HG03045 (cell line): ENCODE measurements around the gene NFATC3.

Source experiments
- ATAC-seq: cut with Tn5 transposase; IDR thresholded peaks from one replicate; pipeline ENCODE4 v1.9.1; 2021; ENCODE audit warnings: mild to moderate bottlenecking, moderate library complexity; ENCODE audit not compliant: unreplicated experiment

The NFATC3 gene

DNA sequence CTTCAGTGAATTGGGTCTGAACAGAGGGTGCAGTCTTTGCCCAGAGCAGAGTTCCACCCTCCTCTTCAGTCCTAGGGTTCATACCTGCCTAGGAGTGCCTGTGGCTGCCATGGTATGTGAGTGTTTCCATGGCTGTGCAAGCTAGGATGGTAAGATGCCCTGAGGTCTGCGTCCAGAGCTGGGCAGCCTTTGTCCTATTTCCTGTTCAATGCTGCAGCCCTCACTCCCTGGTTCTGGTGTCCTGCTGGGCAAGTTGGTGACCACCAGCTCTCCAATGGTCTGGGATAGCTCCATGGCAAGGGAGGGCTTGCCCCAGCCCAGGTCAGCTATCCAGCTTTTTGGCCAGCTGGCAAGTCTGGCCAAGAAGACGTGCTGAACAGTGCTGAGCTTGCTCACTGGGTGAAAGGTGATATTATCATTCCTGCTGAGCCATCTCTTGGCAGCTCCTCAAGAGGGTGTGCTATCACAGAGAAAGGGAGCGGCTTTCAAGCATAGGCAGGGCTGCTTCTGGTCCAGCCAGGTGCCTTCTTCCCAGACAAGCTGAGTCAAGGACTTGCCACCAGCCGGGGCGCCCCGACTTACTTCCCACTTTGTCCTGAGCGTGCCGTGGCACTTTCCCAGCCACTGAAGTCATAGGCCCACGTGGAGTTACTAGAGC lies 13.0 kb upstream of the NFATC3 start:
- no peak for ATAC-seq

GRCh38 chr16:68073902-68074760 lies 11.0 kb upstream of the NFATC3 start:
- no peak for ATAC-seq

DNA sequence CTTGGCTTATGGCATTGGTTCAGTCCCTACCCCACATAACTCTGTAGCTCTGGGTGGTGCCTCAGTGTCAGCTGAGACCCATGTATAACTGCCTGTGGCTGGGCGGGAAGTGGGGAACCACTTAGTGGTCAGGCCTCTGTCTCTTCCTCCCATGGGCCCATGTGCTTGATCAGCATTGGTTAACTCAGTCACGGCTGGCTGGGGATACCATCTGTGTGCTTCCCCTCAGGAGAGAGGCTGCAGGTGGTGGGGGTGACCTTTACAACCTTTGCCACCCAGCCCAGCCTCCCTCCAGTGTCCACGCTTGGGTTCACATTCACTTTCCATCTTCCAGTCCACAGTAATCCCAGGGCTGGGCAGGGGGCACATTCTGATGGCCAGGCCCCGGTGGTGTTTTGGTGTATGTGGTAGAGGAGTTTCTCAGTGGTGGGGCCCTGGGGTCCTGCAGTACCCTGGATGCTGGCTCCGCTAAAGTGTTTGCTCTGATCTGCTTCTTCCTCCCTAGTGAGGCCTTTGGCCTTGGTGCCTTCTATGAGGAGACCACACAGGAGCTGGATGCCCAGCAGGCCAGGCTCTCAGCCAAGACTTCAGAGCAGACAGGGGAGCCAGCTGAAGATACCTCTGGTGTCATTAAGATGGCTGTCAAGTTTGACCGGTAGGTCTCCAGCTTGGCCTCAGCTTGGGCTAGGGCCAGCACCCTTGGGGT lies 10.2 kb upstream of the NFATC3 start:
- peak; percentile 76 for ATAC-seq

GRCh38 chr16:68075980-68076379 lies 9.2 kb upstream of the NFATC3 start:
- ATAC-seq, result no peak

GRCh38 chr16:68076560-68076959 lies 8.6 kb upstream of the NFATC3 start:
- no peak for ATAC-seq

DNA sequence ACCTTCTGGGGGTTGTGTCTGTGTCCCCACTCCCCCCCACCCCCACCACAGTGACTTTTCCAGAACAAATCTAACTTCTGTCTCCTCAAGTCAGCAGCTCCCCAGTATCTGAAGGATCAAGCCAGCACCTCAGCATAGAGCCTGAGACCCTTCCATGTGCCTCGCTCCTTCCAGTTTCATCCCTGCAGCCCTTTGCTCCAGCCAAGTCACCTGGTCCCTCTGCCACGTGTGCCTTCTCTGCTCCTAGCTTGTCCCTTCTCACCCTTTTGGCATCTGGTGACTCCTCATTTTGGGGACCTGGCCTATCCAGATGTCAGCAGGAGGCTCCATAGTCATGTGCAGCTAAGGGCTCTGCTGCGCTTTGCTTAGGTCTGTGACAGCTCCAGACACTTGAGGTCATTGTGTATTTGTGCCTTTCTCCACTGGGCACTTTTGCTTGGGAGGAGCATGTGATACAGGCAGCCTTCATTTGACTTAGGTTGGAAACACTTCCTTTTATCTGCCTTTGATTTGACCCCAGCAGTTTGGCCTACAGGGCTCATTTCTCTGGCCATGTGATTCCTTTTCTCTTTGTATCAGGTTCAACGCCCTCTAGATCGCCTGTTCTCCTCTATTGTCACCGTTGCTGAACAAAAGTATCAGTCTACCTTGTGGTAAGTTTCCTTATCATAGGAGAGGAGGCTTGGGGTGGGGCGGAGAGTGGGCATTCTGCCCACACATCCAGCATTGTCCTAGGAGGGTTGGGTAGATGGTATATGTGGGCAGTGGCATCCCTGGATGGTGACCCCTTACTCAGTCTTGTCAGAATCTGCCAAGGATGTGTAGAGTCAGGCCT lies 7.1 kb upstream of the NFATC3 start:
- ATAC-seq, result no peak

DNA sequence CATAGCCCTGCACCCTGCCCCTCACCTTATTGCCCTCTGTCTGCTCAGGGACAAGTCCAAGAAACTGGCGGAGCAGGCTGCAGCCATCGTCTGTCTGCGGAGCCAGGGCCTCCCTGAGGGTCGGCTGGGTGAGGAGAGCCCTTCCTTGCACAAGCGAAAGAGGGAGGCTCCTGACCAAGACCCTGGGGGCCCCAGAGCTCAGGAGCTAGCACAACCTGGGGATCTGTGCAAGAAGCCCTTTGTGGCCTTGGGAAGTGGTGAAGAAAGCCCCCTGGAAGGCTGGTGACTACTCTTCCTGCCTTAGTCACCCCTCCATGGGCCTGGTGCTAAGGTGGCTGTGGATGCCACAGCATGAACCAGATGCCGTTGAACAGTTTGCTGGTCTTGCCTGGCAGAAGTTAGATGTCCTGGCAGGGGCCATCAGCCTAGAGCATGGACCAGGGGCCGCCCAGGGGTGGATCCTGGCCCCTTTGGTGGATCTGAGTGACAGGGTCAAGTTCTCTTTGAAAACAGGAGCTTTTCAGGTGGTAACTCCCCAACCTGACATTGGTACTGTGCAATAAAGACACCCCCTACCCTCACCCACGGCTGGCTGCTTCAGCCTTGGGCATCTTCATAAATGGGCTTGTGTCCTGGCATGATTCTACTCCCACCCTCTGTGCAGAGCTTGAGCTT lies 6.3 kb upstream of the NFATC3 start:
- ATAC-seq, result no peak

GRCh38 chr16:68079376-68079625 lies 5.9 kb upstream of the NFATC3 start:
- no peak for ATAC-seq

DNA sequence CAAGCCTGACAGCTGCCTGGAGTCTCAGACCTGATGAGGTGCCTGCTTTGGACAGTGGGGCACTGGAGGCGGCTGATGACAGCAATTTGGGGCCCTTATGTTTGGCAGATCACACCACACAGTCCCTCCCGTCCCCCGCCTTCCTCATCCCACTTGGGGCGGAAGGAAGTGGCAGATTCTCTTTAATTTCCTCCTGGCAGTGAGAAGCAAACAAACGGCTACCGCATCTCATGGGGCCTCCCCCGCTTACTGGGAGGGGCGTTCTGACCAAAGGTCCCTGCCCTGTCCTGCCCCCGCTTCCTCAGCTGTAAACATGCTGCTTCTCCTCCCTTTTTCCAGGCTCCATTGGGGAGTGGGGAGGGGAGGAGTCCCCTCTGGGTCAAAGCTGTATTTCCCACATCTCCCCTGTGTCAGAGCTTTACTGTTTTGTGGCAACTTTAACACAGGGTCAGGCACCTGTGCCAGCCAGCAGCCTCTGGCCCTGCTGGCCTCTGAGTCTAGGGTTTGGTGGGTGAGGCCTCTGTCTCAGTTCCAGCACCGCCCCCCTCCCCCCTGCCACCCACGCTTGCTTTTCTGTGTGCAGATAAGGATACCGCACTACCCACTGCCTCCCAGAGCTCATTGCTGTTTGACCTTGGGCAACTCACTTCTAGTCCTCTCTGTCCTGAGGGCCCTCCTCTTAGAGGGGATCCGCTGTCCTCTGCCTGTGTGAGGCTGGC lies 5.4 kb upstream of the NFATC3 start:
- ATAC-seq, result no peak

DNA sequence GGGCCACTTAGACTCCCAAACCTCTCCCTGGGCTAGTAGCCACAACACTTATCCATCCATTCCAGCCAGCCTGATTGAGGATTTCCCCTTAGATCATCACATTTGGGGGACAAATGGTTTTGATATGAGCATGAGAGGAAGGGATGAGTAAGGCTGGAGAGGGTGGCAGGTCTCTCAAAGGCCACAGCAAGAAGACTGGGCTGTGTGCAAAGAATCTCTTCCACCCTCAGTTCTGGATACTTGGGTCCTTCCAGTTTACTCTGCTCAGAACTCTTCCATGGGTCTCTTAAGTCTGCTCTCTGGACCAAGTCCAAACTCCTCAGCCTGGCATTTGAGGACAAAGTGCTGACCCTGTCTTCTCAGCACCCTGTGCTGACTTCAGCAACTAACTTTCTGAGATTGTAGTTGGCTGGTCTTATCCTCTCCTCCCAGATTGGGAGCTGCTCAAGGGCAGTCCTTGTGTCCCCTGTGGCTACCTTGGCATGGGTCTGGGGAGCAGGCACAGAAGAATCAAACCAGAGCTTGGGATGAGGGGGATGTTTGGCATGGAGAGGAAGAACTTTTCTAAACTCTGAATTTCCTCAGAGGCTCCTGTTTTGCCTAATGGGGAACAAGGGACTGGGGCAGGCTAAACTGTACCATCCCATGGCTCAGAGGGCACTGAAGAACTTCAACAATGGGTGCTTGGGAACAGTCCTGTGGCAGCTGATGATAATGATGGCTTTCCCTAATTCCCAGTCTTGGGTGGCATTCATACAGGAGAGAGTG lies 3.1 kb upstream of the NFATC3 start:
- no peak for ATAC-seq

- no peak for ATAC-seq
These were observed 2.4 kb upstream of the NFATC3 start for GRCh38 chr16:68082629-68083238.

GRCh38 chr16:68083239-68083781 lies 1.9 kb upstream of the NFATC3 start:
- ATAC-seq, result no peak

- no peak for ATAC-seq
These were observed 1.2 kb upstream of the NFATC3 start for GRCh38 chr16:68083861-68084503.

DNA sequence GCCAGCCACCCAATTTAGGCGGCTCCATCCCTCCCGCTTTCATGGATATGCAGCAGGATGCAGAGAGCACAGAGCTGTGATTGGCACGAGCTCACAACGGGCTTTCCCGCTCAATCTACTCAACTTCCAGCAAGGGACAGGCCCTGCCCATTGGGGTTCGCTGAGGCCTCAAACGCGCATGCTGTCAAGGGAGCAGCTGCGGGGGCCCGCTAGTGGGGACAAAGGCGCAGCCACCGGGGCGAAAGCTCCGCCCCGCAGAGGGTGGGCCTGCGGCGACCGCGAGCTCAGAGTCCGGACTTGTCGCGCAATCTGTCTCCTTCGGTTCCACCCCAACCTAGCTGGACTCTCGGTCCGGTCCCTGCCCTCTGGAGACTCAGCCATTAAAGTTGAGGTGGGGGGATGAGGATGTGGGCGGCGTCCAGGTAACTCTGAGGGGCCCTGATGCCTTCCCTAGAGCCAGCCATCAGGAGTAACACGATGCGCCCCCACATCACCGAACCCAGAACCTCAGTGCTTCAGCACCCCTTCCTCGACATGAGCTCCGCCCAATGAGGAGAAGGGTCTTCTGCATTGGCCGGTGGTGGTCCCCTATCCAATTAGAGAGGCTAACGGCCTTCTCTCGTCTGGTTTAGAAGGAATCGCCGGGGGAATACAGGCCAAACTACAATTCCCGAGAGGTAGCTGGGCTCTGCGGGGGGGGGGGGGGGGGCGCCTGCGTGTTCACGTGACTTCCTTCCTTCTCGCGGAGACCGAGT lies 489 bp upstream of the NFATC3 start:
- ATAC-seq, result peak; percentile 63

- ATAC-seq, result no peak
These were observed 1.2 kb downstream of the NFATC3 start for GRCh38 chr16:68086336-68086841.

DNA sequence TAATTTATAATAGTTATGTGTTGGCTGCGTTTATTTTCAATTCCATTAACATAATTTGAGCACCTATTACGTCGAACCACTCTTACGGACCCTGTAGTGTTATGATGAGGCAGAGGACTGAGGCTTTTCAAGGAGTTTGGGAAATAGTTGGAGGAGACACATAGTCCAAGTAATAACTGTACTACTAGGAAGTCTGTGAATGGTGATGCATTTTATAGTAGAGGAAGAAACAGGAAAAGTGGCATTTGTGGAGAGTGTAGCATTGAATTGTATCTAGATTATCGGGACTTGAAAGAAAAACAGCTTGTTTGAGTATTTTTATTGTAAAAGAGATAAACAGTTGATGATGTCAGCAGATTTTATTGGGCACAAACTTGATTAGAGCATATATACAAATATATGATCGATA lies 1.7 kb downstream of the NFATC3 start:
- ATAC-seq, result no peak

DNA sequence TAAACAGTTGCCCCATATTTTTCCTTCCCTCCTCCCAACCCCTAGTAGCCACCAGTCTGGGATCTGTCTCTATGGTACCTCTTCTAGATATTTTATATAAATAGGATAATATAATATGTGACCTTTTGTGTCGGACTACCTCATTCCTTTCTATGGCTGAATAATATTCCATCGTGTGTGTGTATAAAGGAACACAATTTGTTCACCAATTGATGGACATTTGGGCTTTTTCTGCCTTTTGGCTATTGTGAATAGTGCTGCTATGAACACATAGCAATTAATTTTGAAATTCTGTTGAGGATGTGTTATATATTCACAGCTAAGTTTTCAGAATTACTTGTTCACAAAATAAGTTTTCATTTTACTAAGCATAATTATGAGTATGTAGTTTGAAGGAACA lies 2.5 kb downstream of the NFATC3 start:
- ATAC-seq, result no peak
